Measurements from ENCODE around the gene CEP76. TPM values are rescaled to one million over a fixed set of nuclear protein-coding genes. Genes with fewer than 3 reads are reported as not detected.

Gene CEP76
- total RNA-seq, 1 experiment from 2014 or later = 18.6 TPM

DNA sequence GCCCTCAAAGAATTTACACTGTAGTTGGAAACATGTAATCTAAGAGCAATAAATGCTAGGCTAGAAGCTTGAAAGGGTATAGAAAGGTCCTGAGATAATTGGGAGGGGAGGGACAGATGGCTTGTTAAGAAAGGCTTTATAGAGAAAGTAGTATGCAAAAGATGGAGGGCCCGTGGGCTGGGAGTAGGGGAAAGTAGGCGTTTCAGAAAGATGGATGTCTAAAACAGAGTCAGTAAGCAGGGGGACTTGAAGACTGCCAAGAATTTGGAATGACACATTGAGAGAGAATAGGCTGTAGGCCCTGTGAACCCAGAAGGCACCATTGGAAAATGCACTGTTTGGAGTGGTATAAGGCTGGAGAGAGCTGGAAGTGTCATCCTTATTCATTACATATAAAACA is 1.1 kb upstream of the CEP76 start:
- H4K91ac ChIP-seq (ENCODE audit: insufficient read length, low read depth, low read length) = no peak overlapping the region
- peaks cover 16 to 43% (median 32%) of the 10 kb centered on the region in 3 experiments; a peak in 6 of 7 replicates for H3K36me3 Mint-ChIP-seq (ENCODE audit: insufficient read depth in 1 of 3, low read depth in 3 of 3)
- H2AFZ ChIP-seq (ENCODE audit: low read length) = no peak overlapping the region
- H4K20me1 ChIP-seq (ENCODE audit: control insufficient read depth, insufficient read depth, insufficient read length) = no peaks in the 10 kb centered on the region
- H3K27me3 ChIP-seq (ENCODE audit: insufficient read depth, low read length) = no peaks in the 10 kb centered on the region; the same call in 1 of the 2 replicates
- peaks cover 5% of the 10 kb centered on the region for H3K79me1 ChIP-seq (ENCODE audit: insufficient read depth, low read depth, low read length, poor library complexity, severe bottlenecking)
- peak overlapping the region; percentile 99 for H3K4me3 Mint-ChIP-seq
- H4K8ac ChIP-seq (replicated peaks; ENCODE audit: insufficient read length, low read depth, low read length) = no peak overlapping the region
- no peak overlapping the region for H2BK12ac ChIP-seq (ENCODE audit: insufficient read length, low read depth, low read length)
- H4K5ac ChIP-seq (ENCODE audit: insufficient read length, low read depth, low read length) = no peak overlapping the region
- WGBS (ENCODE audit: extremely low coverage, insufficient read length, low lambda C conversion rate) = no CpG with 5 or more reads among the region's 2 CpGs
- H2BK20ac ChIP-seq (ENCODE audit: low read depth, low read length, poor library complexity, severe bottlenecking) = no peak overlapping the region
- no peak overlapping the region for H2BK15ac ChIP-seq (ENCODE audit: low read depth, low read length)
- peaks cover 7% of the 10 kb centered on the region for H3K23me2 ChIP-seq (ENCODE audit: insufficient read length, low read depth, low read length, poor library complexity, severe bottlenecking)
- no peak for TF ChIP-seq CTCF (conservative IDR thresholded peaks at IDR 0.05)
- no peaks in the 10 kb centered on the region; the same call in 1 of the 2 replicates for H3K4me1 ChIP-seq (ENCODE audit: insufficient read depth, low read length)
- no peak overlapping the region for H2AK5ac ChIP-seq (ENCODE audit: insufficient read length, low read length)
- H3K9ac ChIP-seq (ENCODE audit: extremely low read depth, insufficient read length, low read length) = peak overlapping the region; percentile 97
- no peak overlapping the region for H3K14ac ChIP-seq (ENCODE audit: insufficient read depth, low read length)
- no peak overlapping the region for H3K4ac ChIP-seq (ENCODE audit: low read depth, low read length)
- no peak overlapping the region for H3K27ac ChIP-seq (ENCODE audit: insufficient read length, low read depth, low read length)
- H3K27me3 Mint-ChIP-seq (ENCODE audit: low read depth) = no peaks in the 10 kb centered on the region
- H3K9me3 Mint-ChIP-seq = peaks cover 3 to 4% of the 10 kb centered on the region in 2 experiments; a peak in 2 of 5 replicates
- no peaks in the 10 kb centered on the region for H3K9me3 ChIP-seq (ENCODE audit: control insufficient read depth, low read depth, low read length)
- H3K4me2 ChIP-seq (ENCODE audit: insufficient read depth, insufficient read length, low read length) = peak overlapping the region; percentile 89
- no peak for DNase-seq
- H3K23ac ChIP-seq (ENCODE audit: insufficient read length, low read depth, low read length) = no peak overlapping the region
- H2BK5ac ChIP-seq (ENCODE audit: insufficient read length, low read length) = no peak overlapping the region
- peak overlapping the region in 2 of 3 experiments; percentile 99 to 100; a peak in 6 of 7 replicates for H3K27ac Mint-ChIP-seq
- peaks cover 22% of the 10 kb centered on the region; the same call in 1 of the 2 replicates for H3K79me2 ChIP-seq (ENCODE audit: insufficient read depth, low read length)
- H3K56ac ChIP-seq (ENCODE audit: insufficient read length, low read depth, low read length) = no peak overlapping the region
- no peak overlapping the region for H2BK120ac ChIP-seq (ENCODE audit: low read depth, low read length, poor library complexity, severe bottlenecking)
- H3K18ac ChIP-seq (ENCODE audit: insufficient read length, low read depth, low read length) = no peak overlapping the region
- H3K4me1 Mint-ChIP-seq = peaks cover 22 to 27% of the 10 kb centered on the region in 2 experiments
- no peak overlapping the region for H3T11ph ChIP-seq (ENCODE audit: low read length)

Measured in H9 (cell line).